ENCODE measurements around the gene UGT2B15.
"Not testable (repeated sequence)": the region's sequence is repeated elsewhere in the genome, so short reads cannot be mapped to it uniquely, and the experiment has no call there.

UGT2B15 gene

DNA sequence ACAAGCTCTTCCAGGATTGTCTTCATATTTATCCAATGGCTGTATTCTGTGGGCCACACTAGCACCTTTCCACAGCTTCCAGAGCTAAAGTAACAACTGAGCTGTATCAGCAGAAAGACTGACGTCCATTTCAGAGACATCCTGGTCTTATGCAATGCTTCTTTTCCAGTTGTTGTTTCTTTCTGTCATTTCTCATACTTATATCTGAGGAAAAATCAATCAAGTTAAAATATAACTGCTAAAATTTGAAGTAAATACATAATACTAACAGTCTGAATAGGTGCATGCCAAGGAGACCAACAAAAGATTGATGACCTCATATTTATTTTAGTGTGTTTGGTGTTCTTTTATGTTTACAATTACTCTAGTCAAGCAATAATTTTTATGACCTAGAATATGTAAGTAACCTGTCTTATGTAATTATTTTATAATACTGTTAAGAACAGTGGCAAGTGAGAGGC is at the start of gene UGT2B15:
UGT2B15 (minus strand) TSS at position 174 of the 461 bp plus-strand sequence; CDS start at position 140, 34 bp downstream.
- DNase-seq, result not testable (repeated sequence)

DNA sequence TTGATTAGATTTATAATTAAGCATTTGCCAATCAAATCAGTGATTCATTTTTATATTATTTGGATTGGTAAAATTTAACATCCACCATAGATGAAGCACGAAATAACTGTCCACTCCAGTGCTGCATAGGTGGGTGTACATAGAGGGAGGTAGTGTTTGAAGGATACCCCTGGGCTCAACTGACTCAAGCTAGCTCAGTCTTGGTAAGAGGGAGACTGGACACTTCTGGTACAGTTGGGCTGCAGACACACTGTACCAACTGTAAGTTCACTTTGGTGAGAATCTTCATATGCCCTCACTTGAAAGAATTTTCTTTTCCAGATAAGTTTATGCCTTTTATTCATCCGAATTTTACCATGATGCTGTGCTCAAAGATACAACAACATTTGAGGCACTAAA is 48.6 kb upstream of the UGT2B15 start:
- no peak for DNase-seq

DNA sequence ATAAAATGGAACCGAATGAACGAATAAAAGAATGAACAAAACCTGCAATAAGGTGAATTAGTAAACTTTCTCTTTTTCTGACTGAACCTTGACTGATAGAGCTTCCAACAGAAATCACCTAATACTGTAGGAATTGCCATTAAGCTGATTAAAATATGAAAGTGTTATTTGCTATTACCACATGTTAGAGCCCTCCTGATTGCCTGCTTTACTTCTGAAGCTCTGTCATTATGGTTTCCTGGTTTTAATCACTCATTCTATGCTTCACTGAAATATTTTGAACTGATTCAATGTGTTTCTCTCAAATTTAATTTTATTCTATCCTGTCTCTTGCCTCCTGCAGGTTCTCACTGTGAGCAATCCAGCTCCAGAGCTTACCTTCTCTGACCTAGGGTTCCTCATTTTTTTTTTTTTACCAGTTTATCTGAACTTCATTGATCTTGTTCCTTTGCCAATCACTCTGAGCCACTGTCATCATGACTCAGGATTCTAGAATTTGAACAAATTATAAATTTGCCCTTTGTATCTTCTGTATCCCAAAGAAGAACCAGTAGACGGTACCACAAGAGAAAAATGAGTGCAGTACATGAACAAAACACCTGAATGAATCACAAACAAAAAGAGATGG is 48.1 kb upstream of the UGT2B15 start:
- no peak for DNase-seq

DNA sequence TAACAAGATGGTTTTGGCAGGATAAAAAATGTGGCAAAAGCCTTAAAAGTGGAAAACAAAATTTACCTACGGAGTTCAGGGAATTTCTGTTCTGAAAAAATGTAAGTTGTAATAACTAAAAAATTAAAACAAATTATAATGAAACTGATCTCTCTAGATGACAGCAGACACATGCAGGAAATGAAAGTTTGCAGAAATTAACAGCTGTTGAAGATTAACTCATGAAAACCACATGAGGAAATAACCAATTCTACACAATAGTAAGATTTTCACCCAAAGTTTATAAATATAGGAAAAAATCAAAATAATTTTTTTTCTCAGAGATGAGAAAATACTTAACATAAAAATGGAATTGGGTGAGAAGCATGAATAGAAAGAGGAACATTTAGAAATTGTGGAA is 47.5 kb upstream of the UGT2B15 start:
- no peak for DNase-seq

DNA sequence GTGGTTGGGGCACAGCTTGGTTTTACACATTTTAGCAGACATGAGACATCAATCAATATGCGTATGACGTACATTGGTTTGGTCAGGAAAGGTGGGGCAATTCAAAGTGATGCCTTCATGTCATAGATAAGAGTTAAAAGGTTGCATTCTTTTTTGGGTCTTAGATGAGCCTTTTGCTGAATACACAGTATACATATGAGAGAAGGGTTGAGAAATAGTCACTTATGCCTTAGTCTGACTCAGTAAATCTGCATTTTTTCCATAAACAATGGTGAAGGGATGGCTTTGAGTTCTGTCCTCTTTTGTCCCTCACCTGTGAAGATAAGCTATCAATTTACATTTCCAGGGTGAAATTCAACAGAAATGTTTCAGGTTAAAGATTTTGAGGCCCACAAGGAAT is 43.9 kb upstream of the UGT2B15 start:
- no peak for DNase-seq

DNA sequence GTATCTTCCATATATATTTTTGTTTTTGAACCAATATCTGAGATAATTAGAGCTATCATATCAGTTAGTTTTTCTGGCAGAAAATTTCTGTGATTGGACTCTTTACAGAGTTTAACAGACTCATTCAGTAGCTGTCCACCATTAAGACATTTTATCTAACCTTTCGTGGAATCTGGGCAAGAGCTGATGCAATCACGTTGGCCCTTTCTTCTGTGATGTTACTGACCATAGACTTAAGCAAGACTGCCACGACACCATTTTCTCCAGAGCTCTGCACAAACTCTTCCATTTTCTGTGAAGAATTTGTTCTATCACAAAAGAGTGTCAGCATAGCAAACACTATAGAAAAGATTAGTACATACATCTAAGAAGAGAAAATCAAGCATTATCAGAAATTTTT is 41.8 kb upstream of the UGT2B15 start:
- DNase-seq, result no peak

DNA sequence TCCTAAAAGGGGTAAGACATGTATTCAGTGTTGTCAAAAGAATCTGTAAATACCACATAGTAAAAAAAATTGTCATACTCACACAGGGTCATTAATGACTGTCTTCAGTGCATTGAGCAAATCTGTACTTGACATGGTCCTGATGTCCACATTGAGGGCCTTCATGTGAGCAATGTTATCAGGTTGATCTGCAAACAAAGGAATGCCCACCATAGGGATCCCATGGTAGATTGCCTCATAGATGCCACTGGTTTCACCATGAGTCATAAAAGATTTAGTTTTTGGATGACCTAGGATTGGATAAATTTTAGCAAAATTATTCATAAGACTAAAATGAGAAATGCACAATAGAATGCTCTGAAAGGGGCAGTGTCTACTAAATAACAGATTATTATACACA is 38.1 kb upstream of the UGT2B15 start:
- no peak for DNase-seq

DNA sequence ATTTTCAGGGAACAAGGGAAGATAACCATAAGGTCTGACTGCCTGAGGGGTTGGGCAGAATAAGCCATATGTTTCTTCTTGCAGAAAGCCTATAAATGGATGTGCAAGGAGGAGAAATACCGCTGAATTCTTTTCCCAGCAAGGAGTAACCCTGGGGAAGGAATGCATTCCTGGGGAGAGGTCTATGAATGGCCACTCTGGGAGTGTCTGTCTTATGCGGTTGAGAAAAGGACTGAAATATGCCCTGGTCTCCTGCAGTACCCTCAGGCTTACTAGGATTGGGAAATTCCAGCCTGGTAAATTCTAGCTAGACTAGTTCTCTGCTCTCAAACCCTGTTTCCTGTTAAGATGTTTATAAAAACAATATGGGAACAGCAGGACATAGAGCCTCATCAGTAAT is 32.7 kb upstream of the UGT2B15 start:
- not testable (repeated sequence) for DNase-seq

DNA sequence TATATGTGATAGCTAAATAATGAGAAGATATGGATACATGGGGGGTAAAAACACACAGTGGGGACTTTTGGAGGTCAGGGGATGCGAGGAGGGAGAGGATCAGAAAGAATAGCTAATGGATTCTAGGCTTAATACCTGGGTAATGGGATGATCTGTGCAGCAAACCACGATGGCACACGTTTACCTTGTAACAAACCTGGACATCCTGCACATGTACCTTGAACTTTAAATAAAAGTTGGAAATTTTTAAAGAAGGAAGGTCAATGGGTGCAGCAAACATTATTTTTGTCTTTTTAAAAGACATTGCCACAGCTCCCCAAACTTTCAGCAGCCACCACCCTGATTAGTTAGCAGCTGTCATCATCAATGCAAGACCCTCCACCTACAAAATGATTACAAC is 29.7 kb upstream of the UGT2B15 start:
- DNase-seq, result no peak

DNA sequence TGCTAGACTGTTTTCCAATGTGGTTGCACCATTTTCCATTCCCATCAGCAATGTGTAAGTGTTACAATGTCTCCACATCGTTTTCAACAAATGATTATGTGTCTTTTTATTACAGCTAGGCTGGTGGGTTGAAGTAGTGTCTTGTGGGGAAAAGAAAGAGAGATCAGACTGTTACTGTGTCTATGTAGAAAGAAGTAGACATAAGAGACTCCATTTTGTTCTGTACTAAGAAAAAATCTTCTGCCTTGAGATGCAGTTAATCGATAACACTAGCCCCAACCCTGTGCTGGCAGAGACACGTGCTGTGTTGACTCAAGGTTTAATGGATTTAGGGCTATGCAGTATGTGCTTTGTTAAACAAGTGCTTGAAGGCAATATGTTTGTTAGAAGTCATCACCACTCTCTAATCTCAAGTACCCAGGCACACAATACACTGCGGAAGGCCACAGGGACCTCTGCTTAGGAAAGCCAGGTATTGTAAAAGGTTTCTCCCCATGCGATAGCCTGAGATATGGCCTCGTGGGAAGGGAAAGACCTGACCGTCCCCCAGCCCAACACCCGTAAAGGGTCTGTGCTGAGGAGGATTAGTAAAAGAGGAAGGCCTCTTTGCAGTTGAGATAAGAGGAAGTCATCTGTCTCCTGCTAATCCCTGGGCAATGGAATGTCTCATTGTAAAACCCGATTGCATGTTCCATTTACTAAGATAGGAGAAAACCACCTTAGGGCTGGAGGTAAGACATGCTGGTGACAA is 23.0 kb upstream of the UGT2B15 start:
- DNase-seq, result no peak

DNA sequence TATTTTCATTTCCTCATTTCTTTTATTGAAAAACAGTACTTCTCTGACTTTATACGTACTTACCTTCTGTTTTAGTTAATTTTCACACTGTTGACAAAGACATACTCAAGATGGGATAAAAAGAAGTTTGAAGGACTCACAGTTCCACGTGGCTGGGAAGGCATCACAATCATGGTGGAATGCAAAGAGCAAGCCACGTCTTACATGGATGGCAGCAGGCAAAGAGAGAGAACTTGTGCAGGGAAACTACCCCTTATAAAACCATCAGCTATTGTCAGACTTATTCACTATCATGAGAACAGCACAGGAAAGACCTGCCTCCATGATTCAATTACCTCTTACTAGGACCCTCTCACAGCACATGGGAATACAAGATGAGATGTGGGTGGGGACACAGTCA is 20.7 kb upstream of the UGT2B15 start:
- no peak for DNase-seq

DNA sequence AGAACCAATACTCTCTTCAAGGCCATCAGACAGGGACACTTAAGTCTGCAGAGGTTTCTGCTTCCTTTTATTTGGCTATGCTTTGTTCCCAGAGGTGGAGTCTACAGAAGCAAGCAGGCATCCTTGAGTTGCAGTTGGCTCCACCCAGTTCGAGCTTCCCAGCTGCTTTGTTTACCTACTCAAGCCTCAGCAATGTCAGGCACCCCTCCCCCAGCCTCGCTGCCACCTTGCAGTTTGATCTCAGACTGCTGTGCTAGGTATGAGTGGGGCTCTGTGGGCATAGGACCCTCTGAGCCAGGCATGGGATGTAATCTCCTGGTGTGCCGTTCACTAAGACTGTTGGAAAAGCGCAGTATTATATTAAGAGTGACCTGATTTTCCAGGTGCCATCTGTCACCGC is 12.6 kb upstream of the UGT2B15 start:
- DNase-seq, result no peak

DNA sequence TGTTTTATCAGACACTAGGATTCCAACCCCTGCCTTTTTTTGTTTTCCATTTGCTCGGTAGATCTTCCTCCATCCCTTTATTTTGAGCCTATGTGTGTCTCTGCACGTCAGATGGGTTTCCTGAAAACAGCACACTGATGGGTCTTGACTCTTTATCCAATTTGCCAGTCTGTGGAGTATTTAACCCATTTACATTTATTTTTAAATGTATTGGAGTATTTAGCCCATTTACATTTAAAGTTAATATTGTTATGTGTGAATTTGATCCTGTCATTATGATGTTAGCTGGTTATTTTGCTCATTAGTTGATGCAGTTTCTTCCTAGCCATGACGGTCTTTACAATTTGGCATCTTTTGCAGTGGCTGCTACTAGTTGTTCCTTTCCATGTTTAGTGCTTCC is 10.8 kb upstream of the UGT2B15 start:
- not testable (repeated sequence) for DNase-seq

DNA sequence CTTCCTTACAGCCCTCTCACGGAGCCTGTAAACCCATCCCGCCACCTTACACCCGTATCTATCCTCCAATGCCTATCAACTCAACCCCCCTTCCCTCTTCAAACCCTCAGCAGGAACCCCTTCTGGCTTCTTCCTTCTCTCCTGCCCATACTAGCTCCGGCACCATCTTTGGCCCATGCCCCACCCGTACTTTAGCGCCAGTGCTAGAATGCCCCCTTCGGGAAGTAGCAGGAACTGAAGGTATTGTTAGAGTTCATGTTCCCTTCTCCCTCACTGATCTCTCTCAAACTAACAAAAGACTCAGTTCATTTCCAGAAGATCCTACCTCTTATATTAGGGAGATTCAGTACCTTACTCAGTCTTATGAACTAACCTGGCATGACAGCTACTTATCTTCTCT is 2.7 kb upstream of the UGT2B15 start:
- no peak for DNase-seq

DNA sequence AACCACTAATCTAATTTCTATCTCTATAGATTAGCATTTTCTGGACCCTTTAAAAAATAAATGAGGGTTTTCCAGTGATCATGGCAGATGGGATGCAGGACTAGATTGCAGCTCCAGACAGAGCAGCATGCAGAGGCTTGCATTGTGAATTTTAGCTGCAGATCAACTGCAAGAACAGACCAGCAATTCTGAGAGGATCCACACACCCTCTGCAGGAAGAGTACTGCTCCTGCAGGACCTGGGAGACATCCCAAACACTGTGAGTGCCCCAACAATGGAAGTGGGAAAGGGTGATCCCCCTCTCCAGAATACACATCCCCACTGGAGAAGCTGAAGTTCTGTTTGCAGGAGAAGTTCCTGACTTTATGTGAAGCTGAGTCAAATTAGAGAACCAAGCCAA is 765 bp upstream of the UGT2B15 start:
- not testable (repeated sequence) for DNase-seq

DNA sequence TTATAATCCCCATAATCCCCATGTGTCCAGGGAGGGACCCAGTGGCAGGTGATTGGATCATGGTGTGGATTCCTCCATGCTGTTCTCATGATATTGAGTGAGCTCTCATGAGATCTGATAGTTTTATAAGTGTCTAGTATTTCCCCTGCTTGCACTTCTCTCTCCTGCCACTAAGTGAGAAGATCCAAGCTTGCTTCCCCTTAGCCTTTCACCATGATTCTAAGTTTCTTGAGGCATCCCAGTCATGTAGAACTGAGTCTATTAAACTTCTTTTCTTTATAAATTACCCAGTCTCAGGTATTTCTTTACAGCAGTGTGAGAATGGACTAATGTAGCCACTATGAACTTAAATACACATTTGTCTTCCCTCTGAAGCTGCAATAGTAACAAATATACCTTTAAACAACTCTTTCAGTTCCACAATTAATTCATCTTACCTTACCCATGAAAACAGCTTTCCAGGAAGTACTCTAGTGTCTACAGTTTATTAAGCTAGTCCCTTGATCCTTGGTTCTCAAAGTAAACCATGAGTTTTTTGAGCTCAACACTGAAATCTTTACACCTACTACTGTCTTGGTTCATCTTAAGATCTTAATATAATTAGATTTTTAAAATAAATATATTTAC is 1.8 kb downstream of the UGT2B15 start:
- DNase-seq, result not testable (repeated sequence)

DNA sequence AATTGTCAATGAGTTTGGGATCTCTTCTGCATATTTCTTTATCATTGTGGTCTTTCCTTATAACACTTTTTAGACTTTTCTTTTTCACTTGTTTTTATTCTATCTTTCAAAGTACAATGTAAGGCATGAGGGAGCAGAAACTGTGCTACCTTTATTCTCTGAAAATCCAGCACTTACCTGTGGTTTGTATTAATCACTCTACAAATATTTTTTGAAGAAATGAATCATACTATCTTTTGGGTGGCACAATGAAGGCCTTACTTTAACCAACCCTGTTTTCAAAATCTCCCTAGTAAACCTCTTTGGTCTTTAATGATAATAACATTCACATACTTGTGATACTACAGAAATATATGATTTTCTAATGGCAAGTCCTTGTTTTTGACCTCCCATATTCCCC is 2.9 kb downstream of the UGT2B15 start:
- DNase-seq, result not testable (repeated sequence)

DNA sequence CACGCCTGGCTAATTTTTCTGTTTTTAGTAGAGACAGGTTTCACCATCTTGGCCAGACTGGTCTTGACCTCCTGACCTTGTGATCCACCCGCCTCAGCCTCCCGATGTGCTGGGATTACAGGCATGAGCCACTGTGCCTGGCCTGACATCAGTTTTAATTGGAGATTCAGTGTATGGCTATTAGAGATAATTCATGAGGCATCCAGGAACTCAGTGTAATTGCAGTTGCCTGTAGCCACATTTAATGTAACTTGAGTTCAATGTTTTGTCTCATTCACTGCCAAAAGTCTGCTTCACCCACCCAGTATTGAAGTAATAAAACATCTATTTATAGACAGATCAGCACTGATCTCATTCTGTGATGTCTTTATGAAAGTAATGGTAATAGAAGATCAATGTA is 5.7 kb downstream of the UGT2B15 start:
- DNase-seq, result not testable (repeated sequence)

DNA sequence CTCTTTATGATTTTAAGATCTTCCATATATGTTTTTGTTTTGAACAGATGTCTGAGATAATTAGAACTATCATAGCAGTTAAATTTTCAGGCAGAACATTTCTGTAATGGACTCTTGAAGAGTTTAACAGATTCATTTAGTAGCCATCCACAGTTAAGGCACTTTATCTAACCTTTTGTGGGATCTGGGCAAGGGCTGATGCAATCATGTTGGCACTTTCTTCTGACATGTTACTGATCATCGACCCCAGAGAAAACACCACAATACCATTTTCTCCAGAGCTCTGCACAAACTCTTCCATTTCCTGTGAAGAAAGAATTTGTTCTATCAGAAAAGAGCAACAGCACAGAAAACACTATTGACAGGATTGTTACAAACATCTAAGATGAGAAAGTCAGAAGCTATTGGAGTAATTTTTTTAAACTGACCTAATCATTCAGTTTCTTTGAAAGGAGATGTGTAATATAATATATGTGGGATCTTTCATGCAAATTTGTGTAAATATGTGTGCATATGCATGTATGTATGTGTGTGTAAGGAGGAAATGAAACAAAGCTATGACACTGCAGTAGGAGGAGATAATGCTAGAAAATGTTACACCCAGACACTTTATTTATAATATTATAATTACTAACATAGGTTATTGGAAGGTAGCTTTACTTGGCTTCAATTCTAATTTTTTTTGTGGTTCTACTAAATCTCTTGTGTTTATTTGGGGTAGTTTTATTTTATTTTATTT is 7.4 kb downstream of the UGT2B15 start:
- not testable (repeated sequence) for DNase-seq

DNA sequence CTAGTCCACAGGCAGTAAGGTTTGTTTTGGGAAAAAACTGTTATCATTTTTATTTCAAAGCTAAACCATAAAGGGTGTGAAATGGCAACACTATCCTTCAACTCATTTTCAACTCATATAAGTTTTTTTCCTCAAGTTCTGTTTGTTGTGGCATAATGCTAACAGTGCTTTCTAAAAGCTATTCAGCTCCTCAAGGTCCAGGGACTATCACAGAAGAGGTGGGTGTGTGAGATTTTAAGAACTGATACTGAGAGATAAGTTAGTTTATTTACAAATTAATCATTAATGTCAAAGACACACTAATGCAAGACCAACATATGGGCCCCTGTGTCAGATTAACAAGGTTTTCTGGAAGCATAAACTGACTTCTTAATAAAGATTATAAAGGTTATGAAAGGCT is 11.8 kb downstream of the UGT2B15 start:
- no peak for DNase-seq

DNA sequence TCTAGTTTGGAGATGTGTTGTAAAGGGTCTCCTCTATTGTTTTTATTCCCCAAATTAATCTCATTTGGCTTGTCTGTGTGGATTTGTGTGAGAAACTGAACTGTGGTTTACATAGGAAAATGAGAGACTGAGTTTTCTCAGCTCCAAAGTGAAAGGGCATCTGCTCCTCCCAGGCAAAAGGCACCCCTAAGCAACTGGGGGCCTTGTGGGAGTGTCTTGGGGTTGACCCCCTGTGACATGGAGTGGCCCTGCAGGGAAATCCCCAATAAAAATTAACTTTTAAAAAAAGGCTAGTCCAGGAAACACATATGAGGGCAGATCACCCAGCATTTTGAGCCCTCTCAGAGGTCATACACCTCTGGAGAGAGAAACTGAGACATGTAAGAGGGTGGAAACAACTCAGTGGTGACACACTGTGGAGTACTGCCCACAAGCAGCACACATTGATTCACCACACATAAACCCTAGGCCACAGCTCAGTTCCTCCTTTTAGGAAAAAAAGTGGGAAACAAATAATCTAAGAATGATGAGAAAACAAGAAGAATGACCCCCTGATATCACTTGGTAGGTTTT is 13.3 kb downstream of the UGT2B15 start:
- not testable (repeated sequence) for DNase-seq

DNA sequence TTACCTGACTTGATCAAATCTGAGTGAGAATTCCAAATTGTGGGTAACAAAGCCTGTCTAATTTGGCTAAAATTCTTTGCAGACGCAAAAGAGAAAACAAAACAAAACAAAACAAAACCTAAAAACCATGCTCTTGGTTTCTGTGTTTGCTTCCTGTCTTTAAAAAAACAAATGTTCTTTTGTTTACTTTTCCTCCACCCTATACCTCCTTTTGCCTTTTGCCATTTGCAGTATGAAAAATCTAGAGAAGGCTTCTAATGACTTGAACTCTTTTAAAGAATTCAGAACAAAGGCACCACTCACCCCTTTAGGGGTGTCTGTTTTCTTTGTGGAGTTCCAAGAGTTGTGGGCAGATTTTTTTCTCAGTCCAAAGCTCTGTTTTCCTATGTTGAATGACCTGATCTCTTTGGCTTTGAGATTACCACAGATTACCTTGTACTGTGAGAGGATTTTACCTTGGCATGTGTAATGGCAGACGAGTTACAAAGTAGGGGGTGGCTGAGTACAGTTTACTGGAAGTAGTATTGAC is 13.9 kb downstream of the UGT2B15 start:
- not testable (repeated sequence) for DNase-seq

Measured in stimulated activated CD4-positive, alpha-beta T cell treated with anti-CD3 and anti-CD28 coated beads, Interleukin-15, amount 100 ng/mL, for 24 hours (primary cell).